Stimulated activated CD8-positive, alpha-beta memory T cell treated with anti-CD3 and anti-CD28 coated beads, Interleukin-7, amount 100 ng/mL, for 4 hours (primary cell): ENCODE measurements around the gene BACE1-AS.
"Not testable (repeated sequence)": the region's sequence is repeated elsewhere in the genome, so short reads cannot be mapped to it uniquely, and the experiment has no call there.

Experiments used
- DNase-seq, 2 donors: peaks; one replicate each; pipeline ENCODE4 v3.0.0-alpha.2; 2020; ENCODE audit warnings: low read depth in 2 of 2

BACE1-AS gene

GRCh38 chr11:117290809-117291396, at the start of gene BACE1-AS:
Gene BACE1-AS (plus strand): TSS chr11:117291346.
- no peak for DNase-seq

GRCh38 chr11:117248341-117248740, 42.8 kb upstream of the BACE1-AS start:
- no peak for DNase-seq

- no peak for DNase-seq
Measured at GRCh38 chr11:117249571-117249970, 41.6 kb upstream of the BACE1-AS start.

GRCh38 chr11:117251506-117251905, 39.6 kb upstream of the BACE1-AS start:
- no peak for DNase-seq

- no peak for DNase-seq
Measured at GRCh38 chr11:117255966-117256365, 35.2 kb upstream of the BACE1-AS start.

- DNase-seq = no peak
Measured at GRCh38 chr11:117256573-117256972, 34.6 kb upstream of the BACE1-AS start.

GRCh38 chr11:117258576-117258975, 32.6 kb upstream of the BACE1-AS start:
- DNase-seq = no peak

- DNase-seq = no peak
Measured at GRCh38 chr11:117259417-117259816, 31.7 kb upstream of the BACE1-AS start.

- not testable (repeated sequence) for DNase-seq
Measured at GRCh38 chr11:117264624-117265323, 26.4 kb upstream of the BACE1-AS start.

- DNase-seq = no peak
Measured at GRCh38 chr11:117265745-117266144, 25.4 kb upstream of the BACE1-AS start.

GRCh38 chr11:117269856-117270255, 21.3 kb upstream of the BACE1-AS start:
- no peak for DNase-seq

- no peak for DNase-seq
Measured at GRCh38 chr11:117271208-117271607, 19.9 kb upstream of the BACE1-AS start.

- not testable (repeated sequence) for DNase-seq
Measured at GRCh38 chr11:117272175-117272574, 19.0 kb upstream of the BACE1-AS start.

- DNase-seq = no peak
Measured at GRCh38 chr11:117273550-117274289, 17.4 kb upstream of the BACE1-AS start.

- no peak for DNase-seq
Measured at GRCh38 chr11:117278347-117278746, 12.8 kb upstream of the BACE1-AS start.

- no peak for DNase-seq
Measured at GRCh38 chr11:117279711-117280376, 11.3 kb upstream of the BACE1-AS start.

- DNase-seq = no peak
Measured at GRCh38 chr11:117281159-117281558, 10.0 kb upstream of the BACE1-AS start.

- no peak for DNase-seq
Measured at GRCh38 chr11:117281869-117282268, 9.3 kb upstream of the BACE1-AS start.

GRCh38 chr11:117282956-117283355, 8.2 kb upstream of the BACE1-AS start:
- no peak for DNase-seq

GRCh38 chr11:117284053-117284452, 7.1 kb upstream of the BACE1-AS start:
- DNase-seq = no peak

- no peak for DNase-seq
Measured at GRCh38 chr11:117286588-117286987, 4.6 kb upstream of the BACE1-AS start.

- no peak for DNase-seq
Measured at GRCh38 chr11:117287668-117288067, 3.5 kb upstream of the BACE1-AS start.
